Heart right ventricle (tissue), 16 donors: ENCODE measurements around the gene CATSPERZ. TPM values are rescaled to one million over a fixed set of nuclear protein-coding genes. Genes with fewer than 3 reads are reported as not detected.
A peak's percentile ranks its signal among the peaks of the same experiment; 100 is the strongest.

Source experiments
- ATAC-seq, 8 donors: fragments of 200-7000 bp; cut with Tn5 transposase; one replicate each; pipeline ENCODE4 v1.9.1; 2020; ENCODE audit warnings: mild to moderate bottlenecking in 8 of 8, moderate library complexity in 8 of 8, moderate number of reproducible peaks in 1 of 8
- DNase-seq, 2 donors: peaks; one replicate each; pipeline ENCODE4 v3.0.0-alpha.2; 2020
- H3K27ac ChIP-seq, 10 donors: fragments of 200-600 bp; sonication (generic) in 2 of 10; one replicate each; pipeline versions ENCODE4 v1.5.0 to v1.8.0; 2020 to 2022; ENCODE audit warnings: mild to moderate bottlenecking in 3 of 10
- H3K27me3 ChIP-seq, 7 donors: fragments of 200-600 bp; one replicate each; pipeline ENCODE4 v1.8.0; 2021 to 2022; ENCODE audit warnings: mild to moderate bottlenecking in 2 of 7
- H3K36me3 ChIP-seq, 9 donors: fragments of 200-600 bp; sonication (generic) in 1 of 9; one replicate each; pipeline versions ENCODE4 v1.5.0 to v1.8.0; 2020 to 2022; ENCODE audit warnings: mild to moderate bottlenecking in 2 of 9
- H3K4me1 ChIP-seq, 9 donors: fragments of 200-600 bp; sonication (generic) in 1 of 9; one replicate each; pipeline versions ENCODE4 v1.5.0 to v1.8.0; 2020 to 2022; ENCODE audit warnings: mild to moderate bottlenecking in 4 of 9
- H3K4me3 ChIP-seq, 10 donors: fragments of 200-600 bp; sonication (generic) in 2 of 10; one replicate each; pipeline versions ENCODE4 v1.5.0 to v1.8.0; 2020 to 2022; ENCODE audit warnings: mild to moderate bottlenecking in 7 of 10, moderate library complexity in 2 of 10
- H3K9me3 ChIP-seq, 11 donors: fragments of 200-600 bp in 10 of 11; sonication (generic) in 2 of 11; one replicate each; pipeline versions ENCODE4 v1.5.0 to v1.8.0; 2013 to 2022; ENCODE audit warnings: mild to moderate bottlenecking in 2 of 11, control low read depth in 1 of 11, moderate library complexity in 1 of 11
- WGBS, 2 donors: extraction: QIAGEN DNeasy Blood & Tissue Kit; methylation state at CpG; one replicate each; pipeline ENCODE4 v1.1.7; 2013; ENCODE audit warnings: inconsistent platforms in 1 of 2; 5-methylcytosine and 5-hydroxymethylcytosine counted together
- intact Hi-C, 10 donors: fragments of 100-400 bp; cut with DNase I; formaldehyde crosslinking; loops; one replicate each; pipeline versions ENCODE4 v1.11.1 to v1.14.2; 2022
- polyA plus RNA-seq, 2 donors: library from polyadenylated mRNA; stranded (reverse); fragments of 200-250 nt; gene quantifications; one replicate each; pipeline ENCODE4 v1.2.3, GENCODE V29; 2013
- total RNA-seq, 10 donors: library from RNA; stranded (reverse); fragmentation: NEBNext Ultra II Directional in 3 of 10; extraction: Animal tissue kit (Norgen Biotek cat#: 25700) in 3 of 10; gene quantifications; one replicate each; pipeline versions ENCODE4 v1.2.1 to v1.2.4, GENCODE V29; 2021 to 2023
- TF ChIP-seq, protein P1 (sequence below), 9 donors: fragments of 200-600 bp; sonication (generic) in 2 of 9; IDR thresholded peaks; one replicate each; pipeline versions ENCODE4 v1.5.0 to v1.8.0; 2021 to 2022; ENCODE audit warnings: antibody characterized with exemption in 9 of 9, mild to moderate bottlenecking in 5 of 9, moderate library complexity in 1 of 9
- donor health status: Arrhythmogenic right ventricular cardiomyopathy.
- donor health status: ischemic (EF 13 %, LVEDD 7.1; RV severe dilation, severe dysfunction).
- donor health status: healthy with polysubstance abuse.
- donor health status: DM: no; HTN: yes; CAD: no.
- donor health status: DM: no; HTN: no; CAD: no.
- donor health status: ischemic (EF 25% LVEDD 6.9; RV normal size, moderate dysfunction).
- donor health status: ischemic (EF 25% LVEDD 5.7; RV mildly dilated, moderate dysfunction).
- donor health status: healthy.
- donor health status: DM: yes; HTN: yes; CAD: no.
- donor health status: Ischemic cardiomyopathy.
- donor health status: ischemic (EF 35%, LVEDD 5.7; RV mildly dilated, moderate dysfunction).
- donor health status: nonischemic (EF 11% LVEDD 7.7; RV severe dilation, severe dysfunction).
- donor health status: DM: yes; HTN: yes; CAD: no.
- donor health status: PGD.
- donor health status: ischemic (EF 29% LVEDD 5.4; RV normal size, mild dysfunction).
- donor health status: nonischemic (EF 23%, LVEDD 6.1; RV moderate dilation, normal function).

Gene CATSPERZ
- total and polyA plus RNA-seq, 12 donors = 0.10 TPM; not detected in 11

DNA sequence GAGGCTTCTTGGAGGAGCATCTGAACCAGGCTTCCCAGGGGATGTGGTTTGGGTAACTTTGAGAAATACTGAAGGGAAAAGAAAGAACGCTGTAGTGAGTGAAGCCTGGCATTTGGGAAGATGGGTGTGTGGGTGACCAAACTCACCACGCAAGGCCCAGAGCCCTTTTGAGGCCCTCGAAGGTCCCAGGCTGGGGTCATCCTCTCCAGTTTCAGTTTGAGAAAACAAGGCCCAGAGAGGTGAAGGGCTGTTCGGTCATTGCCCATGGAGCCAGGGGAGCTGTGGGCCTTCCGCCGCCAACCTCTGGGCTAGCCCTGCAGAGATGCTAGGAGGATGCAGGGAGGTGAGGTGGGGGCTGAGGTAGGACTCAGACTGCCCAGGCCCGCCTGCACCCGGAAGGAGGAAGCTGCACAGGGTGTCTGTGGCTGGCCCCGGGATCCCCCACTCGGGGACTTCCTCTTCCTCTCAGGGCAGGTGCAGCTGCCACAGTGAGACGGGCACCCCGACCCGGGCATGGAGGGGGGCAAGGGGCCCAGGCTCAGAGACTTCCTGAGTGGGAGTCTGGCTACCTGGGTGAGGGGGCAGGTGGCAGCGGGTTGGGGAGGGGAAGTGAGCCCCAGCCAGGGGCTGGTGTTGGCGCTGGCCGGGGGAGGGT, 39.7 kb downstream of the CATSPERZ start, which contains the start of gene CCDC88B:
Gene CCDC88B (plus strand): TSS at position 451 of the 655 bp plus-strand sequence. CDS start 63 bp downstream, at position 514.
- ATAC-seq (peak in 5 of 8 donors; percentile 15 to 53 (median 28)), DNase-seq (peak; percentile 47 to 65)
- Histone ChIP-seq H3K4me3 (peak within 1 kb of the TSS in 5 of 10 donors; percentile 10 to 56 (median 19)), H3K36me3 (peaks cover 0 to 18% (median 0%) of the 10 kb centered on the region in 9 donors), H3K27ac (peak within 1 kb of the TSS in 2 of 10 donors; percentile 44 to 85), H3K27me3 (peaks cover 0 to 2% (median 0%) of the 10 kb centered on the region in 7 donors), H3K4me1 (peaks cover 5 to 39% (median 12%) of the 10 kb centered on the region in 9 donors), H3K9me3 (no peaks in the 10 kb centered on the region)
- 74 to 75% methylated on average over 16 of the region's 16 CpGs for WGBS, 2 donors
- intact Hi-C loops = no loop called here
- TF ChIP-seq, protein P1, sequence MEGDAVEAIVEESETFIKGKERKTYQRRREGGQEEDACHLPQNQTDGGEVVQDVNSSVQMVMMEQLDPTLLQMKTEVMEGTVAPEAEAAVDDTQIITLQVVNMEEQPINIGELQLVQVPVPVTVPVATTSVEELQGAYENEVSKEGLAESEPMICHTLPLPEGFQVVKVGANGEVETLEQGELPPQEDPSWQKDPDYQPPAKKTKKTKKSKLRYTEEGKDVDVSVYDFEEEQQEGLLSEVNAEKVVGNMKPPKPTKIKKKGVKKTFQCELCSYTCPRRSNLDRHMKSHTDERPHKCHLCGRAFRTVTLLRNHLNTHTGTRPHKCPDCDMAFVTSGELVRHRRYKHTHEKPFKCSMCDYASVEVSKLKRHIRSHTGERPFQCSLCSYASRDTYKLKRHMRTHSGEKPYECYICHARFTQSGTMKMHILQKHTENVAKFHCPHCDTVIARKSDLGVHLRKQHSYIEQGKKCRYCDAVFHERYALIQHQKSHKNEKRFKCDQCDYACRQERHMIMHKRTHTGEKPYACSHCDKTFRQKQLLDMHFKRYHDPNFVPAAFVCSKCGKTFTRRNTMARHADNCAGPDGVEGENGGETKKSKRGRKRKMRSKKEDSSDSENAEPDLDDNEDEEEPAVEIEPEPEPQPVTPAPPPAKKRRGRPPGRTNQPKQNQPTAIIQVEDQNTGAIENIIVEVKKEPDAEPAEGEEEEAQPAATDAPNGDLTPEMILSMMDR (IDR thresholded peaks at IDR 0.05) = no peak

DNA sequence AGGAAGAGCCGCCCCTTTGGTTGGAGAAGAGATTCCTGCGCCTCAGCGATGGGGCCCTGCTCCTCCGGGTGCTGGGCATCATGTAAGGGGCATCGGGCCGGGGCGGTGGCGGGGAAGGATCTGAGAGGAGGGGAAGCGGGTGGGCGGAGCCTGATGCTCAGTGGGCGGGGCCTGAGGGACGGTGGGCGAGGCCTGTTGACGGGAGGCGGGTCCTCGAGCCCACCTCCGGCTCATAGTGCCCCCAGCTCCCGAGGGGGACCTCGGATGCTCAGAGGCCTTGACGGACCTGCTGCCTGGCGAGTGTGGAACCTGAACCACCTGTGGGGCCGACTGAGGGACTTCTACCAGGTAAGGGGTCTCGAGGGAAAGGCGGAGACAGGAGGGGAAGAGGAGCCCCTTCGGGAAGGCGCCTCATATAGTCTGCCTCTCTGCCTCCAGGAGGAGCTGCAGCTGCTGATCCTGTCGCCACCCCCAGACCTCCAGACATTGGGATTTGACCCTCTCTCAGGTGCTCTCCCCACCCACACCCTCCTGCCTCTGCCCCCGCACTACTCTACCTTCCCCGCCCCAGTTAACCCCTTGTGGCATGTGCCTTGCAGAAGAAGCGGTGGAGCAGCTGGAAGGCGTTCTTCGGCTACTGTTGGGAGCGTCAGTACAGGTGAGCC, 40.6 kb downstream of the CATSPERZ start:
- Histone ChIP-seq H3K4me1 (peaks cover 5 to 31% (median 11%) of the 10 kb centered on the region in 9 donors), H3K4me3 (peak overlapping the region in 5 of 10 donors; percentile 10 to 56 (median 19)), H3K9me3 (no peaks in the 10 kb centered on the region), H3K27ac (peak overlapping the region in 2 of 10 donors; percentile 44 to 85), H3K27me3 (peaks cover 0 to 2% (median 0%) of the 10 kb centered on the region in 7 donors), H3K36me3 (peaks cover 0 to 22% (median 0%) of the 10 kb centered on the region in 9 donors)
- intact Hi-C loops = no loop called here
- TF ChIP-seq, protein P1 (IDR thresholded peaks at IDR 0.05) = no peak
- DNase-seq (peak in 1 of 2 donors; percentile 61), ATAC-seq (peak in 2 of 8 donors; percentile 23 to 33)
- 25 to 32% methylated on average over 33 of the region's 33 CpGs for WGBS, 2 donors

DNA sequence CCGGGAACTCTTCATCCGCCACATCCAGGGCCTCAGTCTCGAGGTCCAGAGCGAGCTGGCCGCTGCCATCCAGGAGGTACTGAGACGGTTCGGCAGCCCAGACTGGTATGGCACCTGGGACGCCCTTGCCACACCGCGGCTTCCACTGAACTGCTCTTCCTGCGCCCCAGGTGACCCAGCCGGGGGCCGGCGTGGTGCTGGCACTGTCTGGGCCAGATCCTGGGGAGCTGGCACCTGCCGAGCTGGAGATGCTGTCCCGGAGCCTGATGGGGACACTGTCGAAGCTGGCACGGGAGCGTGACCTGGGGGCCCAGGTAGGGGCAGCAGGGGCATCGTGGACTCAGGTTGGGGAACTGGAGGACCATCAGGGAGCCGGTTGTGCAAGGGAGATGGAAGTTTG, 41.3 kb downstream of the CATSPERZ start:
- whole genome bisulfite sequencing, 2 donors = 83% methylated on average over 21 of the region's 21 CpGs

More for the DNA sequence above, 41.3 kb downstream of the CATSPERZ start:
- Histone ChIP-seq H3K9me3 (no peaks in the 10 kb centered on the region), H3K4me3 (peak overlapping the region in 1 of 10 donors; percentile 56), H3K27ac (no peak overlapping the region), H3K4me1 (peaks cover 5 to 31% (median 11%) of the 10 kb centered on the region in 9 donors), H3K27me3 (peaks cover 0 to 2% (median 0%) of the 10 kb centered on the region in 7 donors), H3K36me3 (peaks cover 0 to 22% (median 0%) of the 10 kb centered on the region in 9 donors)
- TF ChIP-seq, protein P1 (IDR thresholded peaks at IDR 0.05) = no peak
- intact Hi-C loops = no loop called here
- peak in 1 of 8 donors; percentile 2 for ATAC-seq
- no peak for DNase-seq
